Measurements from ENCODE around the gene RIMBP2. TPM values are rescaled to one million over a fixed set of nuclear protein-coding genes. Genes with fewer than 3 reads are reported as not detected.

Gene RIMBP2
- total and polyA plus RNA-seq, 2 experiments from 2014 or later: not detected

DNA sequence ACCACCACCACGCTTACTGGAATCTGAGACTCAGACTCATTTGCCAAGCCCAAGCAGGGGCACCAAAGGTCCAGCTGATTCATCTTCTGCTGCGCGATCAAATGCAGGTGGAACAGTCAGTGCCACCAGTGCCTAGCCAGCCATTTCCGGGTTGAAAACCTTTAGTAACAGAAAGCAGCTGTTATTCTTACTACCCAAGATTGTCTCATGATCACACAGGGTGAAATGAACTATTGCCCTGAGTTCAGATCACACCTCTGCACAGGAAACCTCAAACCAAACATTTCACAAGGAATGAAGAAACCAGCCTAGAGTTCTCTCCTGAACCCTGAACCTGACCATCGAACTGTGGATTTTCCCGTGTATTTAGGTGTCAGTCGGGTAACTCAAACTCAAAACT is 88.9 kb downstream of the RIMBP2 start:
- no peak for DNase-seq
- Histone ChIP-seq H3K9me2 (ENCODE audit: insufficient read depth) (no peaks in the 10 kb centered on the region), H4K20me1 (ENCODE audit: insufficient read depth) (no peaks in the 10 kb centered on the region), H3K4me1 (ENCODE audit: insufficient read depth) (no peaks in the 10 kb centered on the region), H3F3A (ENCODE audit: insufficient read depth) (no peaks in the 10 kb centered on the region), H3K27ac (no peak overlapping the region), H3K27me3 (replicated peaks; ENCODE audit: insufficient read depth) (no peaks in the 10 kb centered on the region), H3K9me3 (ENCODE audit: low read depth) (no peaks in the 10 kb centered on the region), H2AFZ (no peak overlapping the region), H3K4me2 (ENCODE audit: unreplicated experiment) (no peak overlapping the region), H3K79me2 (ENCODE audit: insufficient read depth) (no peaks in the 10 kb centered on the region), H3K9ac (no peak overlapping the region), H3K36me3 (ENCODE audit: low read depth) (no peaks in the 10 kb centered on the region), H3K4me3 (no peak overlapping the region)
- TF ChIP-seq EZH2 (IDR thresholded peaks at IDR 0.05; ENCODE audit: insufficient read depth, poor library complexity, severe bottlenecking) (no peak), EZH2phosphoT487 (IDR thresholded peaks at IDR 0.05; ENCODE audit: insufficient read depth, low read depth) (no peak)
- 44% methylated on average over 7 of the region's 7 CpGs for WGBS, 2 experiments (ENCODE audit: low coverage in 1 of 2, low lambda C conversion rate in 2 of 2, missing lambda C conversion rate in 2 of 2)
- in situ Hi-C loops (cut with MboI): no loop called here

DNA sequence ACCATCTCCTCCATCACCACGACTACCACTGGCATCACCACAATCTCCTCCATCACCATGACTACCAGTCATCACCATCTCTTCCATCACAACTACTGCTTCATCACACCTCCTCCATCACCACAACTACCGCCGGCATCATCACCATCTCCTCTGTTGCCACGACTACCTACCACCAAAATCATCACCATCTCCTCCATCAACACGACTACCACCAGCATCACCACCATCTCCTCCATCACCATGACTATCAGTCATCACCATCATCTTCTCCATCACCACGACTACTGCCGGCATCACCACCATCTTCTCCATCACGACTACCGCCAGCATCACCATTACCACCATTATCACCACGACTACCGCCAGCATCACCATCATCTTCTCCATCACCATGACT is 89.5 kb downstream of the RIMBP2 start:
- no peak for TF ChIP-seq EZH2 (IDR thresholded peaks at IDR 0.05; ENCODE audit: insufficient read depth, poor library complexity, severe bottlenecking)
- Histone ChIP-seq H3K79me2 (ENCODE audit: insufficient read depth) (no peaks in the 10 kb centered on the region), H3F3A (ENCODE audit: insufficient read depth) (no peaks in the 10 kb centered on the region), H3K4me3 (no peak overlapping the region), H3K36me3 (ENCODE audit: low read depth) (no peaks in the 10 kb centered on the region), H3K9me3 (ENCODE audit: low read depth) (no peaks in the 10 kb centered on the region), H3K9me2 (ENCODE audit: insufficient read depth) (no peaks in the 10 kb centered on the region), H4K20me1 (ENCODE audit: insufficient read depth) (no peaks in the 10 kb centered on the region), H3K27ac (no peak overlapping the region), H3K4me1 (ENCODE audit: insufficient read depth) (no peaks in the 10 kb centered on the region), H3K4me2 (ENCODE audit: unreplicated experiment) (no peak overlapping the region), H3K27me3 (replicated peaks; ENCODE audit: insufficient read depth) (no peaks in the 10 kb centered on the region), H3K9ac (no peak overlapping the region), H2AFZ (no peak overlapping the region)
- in situ Hi-C loops (cut with MboI): no loop called here
- 50 to 58% methylated on average over 10 to 11 of the region's 11 CpGs for WGBS, 2 experiments (ENCODE audit: low coverage in 1 of 2, low lambda C conversion rate in 2 of 2, missing lambda C conversion rate in 2 of 2)
- no peak for DNase-seq

DNA sequence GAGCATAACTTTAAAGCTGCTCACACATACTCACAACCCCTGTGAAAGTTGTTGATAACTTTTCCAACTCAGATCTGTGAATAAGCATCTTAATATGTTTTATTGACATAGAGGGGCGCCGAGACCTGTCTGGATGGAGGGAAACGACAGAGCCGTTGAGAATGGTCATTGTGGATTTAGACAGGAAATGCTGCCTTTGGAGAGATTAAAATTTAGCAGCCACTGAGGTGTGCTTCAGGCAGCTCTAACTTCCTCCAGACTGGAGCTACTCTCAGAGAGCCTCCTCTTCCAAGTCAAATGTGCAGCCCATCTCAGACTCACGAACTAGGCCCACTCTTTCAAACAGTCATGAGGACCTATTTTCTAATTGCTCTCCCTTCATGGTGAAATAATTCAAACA is 90.9 kb downstream of the RIMBP2 start:
- Histone ChIP-seq H3K4me2 (ENCODE audit: unreplicated experiment) (no peak overlapping the region), H3K79me2 (ENCODE audit: insufficient read depth) (no peaks in the 10 kb centered on the region), H3F3A (ENCODE audit: insufficient read depth) (no peaks in the 10 kb centered on the region), H3K4me3 (no peak overlapping the region), H2AFZ (no peak overlapping the region), H3K27me3 (replicated peaks; ENCODE audit: insufficient read depth) (no peaks in the 10 kb centered on the region), H3K4me1 (ENCODE audit: insufficient read depth) (no peaks in the 10 kb centered on the region), H3K9me3 (ENCODE audit: low read depth) (no peaks in the 10 kb centered on the region), H4K20me1 (ENCODE audit: insufficient read depth) (no peaks in the 10 kb centered on the region), H3K36me3 (ENCODE audit: low read depth) (no peaks in the 10 kb centered on the region), H3K9me2 (ENCODE audit: insufficient read depth) (no peaks in the 10 kb centered on the region), H3K9ac (no peak overlapping the region), H3K27ac (no peak overlapping the region)
- TF ChIP-seq EZH2 (IDR thresholded peaks at IDR 0.05; ENCODE audit: insufficient read depth, poor library complexity, severe bottlenecking) (no peak), EZH2phosphoT487 (IDR thresholded peaks at IDR 0.05; ENCODE audit: insufficient read depth, low read depth) (no peak)
- in situ Hi-C loops (cut with MboI): no loop called here
- WGBS, 2 experiments (ENCODE audit: low coverage in 1 of 2, low lambda C conversion rate in 2 of 2, missing lambda C conversion rate in 2 of 2): 17 to 31% methylated on average over 5 of the region's 5 CpGs
- DNase-seq: no peak

DNA sequence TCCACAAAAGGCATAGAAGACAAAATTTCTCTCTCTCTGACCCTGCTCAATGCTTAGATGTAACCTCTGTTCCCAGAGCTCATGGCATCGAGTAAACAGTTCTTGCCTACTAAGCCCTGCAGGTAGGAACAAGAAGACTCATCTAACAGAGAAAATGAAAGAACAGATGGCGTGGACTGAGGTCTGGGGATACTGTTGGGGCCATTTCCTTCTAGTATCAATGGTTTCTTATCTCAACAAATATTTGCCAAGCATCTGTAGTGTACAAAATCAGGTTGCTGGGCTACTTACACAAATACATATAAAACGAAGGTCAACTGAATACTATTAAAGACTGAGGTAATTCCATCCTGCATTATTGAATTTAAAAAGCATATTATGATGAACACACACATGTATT is 93.3 kb downstream of the RIMBP2 start:
- no peak for TF ChIP-seq EZH2 (IDR thresholded peaks at IDR 0.05; ENCODE audit: insufficient read depth, poor library complexity, severe bottlenecking)
- TF ChIP-seq EZH2phosphoT487 (IDR thresholded peaks at IDR 0.05; ENCODE audit: insufficient read depth, low read depth): no peak
- Histone ChIP-seq H4K20me1 (ENCODE audit: insufficient read depth) (no peaks in the 10 kb centered on the region), H3K9me2 (ENCODE audit: insufficient read depth) (no peaks in the 10 kb centered on the region), H3K9ac (no peak overlapping the region), H3K4me2 (ENCODE audit: unreplicated experiment) (no peak overlapping the region), H3K27me3 (replicated peaks; ENCODE audit: insufficient read depth) (no peaks in the 10 kb centered on the region), H3K36me3 (ENCODE audit: low read depth) (no peaks in the 10 kb centered on the region), H2AFZ (no peak overlapping the region), H3K4me1 (ENCODE audit: insufficient read depth) (no peaks in the 10 kb centered on the region), H3K4me3 (no peak overlapping the region), H3K79me2 (ENCODE audit: insufficient read depth) (no peaks in the 10 kb centered on the region), H3K9me3 (ENCODE audit: low read depth) (no peaks in the 10 kb centered on the region), H3F3A (ENCODE audit: insufficient read depth) (no peaks in the 10 kb centered on the region), H3K27ac (no peak overlapping the region)
- 14% methylated on average over 3 of the region's 3 CpGs for WGBS, 2 experiments (ENCODE audit: low coverage in 1 of 2, low lambda C conversion rate in 2 of 2, missing lambda C conversion rate in 2 of 2)
- in situ Hi-C loops (cut with MboI): no loop called here
- DNase-seq: no peak

DNA sequence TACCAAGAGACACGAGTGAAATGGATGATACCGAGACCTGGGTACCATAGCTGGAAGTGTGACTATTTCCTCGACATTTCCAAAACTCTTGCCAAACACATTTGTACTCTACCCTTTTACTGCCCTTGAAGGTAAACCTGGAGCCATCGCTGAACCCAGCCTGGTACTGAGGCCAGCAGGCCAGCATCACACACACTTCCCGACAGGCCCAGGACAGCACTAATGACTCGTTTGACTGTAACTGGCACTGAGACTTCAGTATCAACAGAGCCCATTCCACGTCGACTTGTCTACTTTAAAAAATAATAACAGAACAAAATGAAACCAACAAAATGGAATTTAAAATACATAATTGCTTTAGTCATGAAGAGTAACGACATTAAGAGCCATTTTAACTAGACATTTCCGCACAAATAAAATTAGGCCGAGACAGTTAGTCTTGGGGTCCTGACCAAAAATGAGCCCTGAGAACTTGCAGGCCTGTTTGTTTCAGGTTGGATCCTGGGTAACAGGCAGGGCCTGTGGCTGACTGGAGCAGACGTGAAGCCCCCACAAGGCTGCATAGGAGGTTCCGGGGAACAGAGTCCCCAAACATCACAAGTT is 94.3 kb downstream of the RIMBP2 start:
- Histone ChIP-seq H3K9me3 (ENCODE audit: low read depth) (no peaks in the 10 kb centered on the region), H3K9me2 (ENCODE audit: insufficient read depth) (no peaks in the 10 kb centered on the region), H3K4me2 (ENCODE audit: unreplicated experiment) (no peak overlapping the region), H3K4me3 (no peak overlapping the region), H3K27ac (no peak overlapping the region), H3K4me1 (ENCODE audit: insufficient read depth) (no peaks in the 10 kb centered on the region), H3F3A (ENCODE audit: insufficient read depth) (no peaks in the 10 kb centered on the region), H3K9ac (no peak overlapping the region), H3K27me3 (replicated peaks; ENCODE audit: insufficient read depth) (no peaks in the 10 kb centered on the region), H2AFZ (no peak overlapping the region), H3K36me3 (ENCODE audit: low read depth) (no peaks in the 10 kb centered on the region), H4K20me1 (ENCODE audit: insufficient read depth) (no peaks in the 10 kb centered on the region), H3K79me2 (ENCODE audit: insufficient read depth) (no peaks in the 10 kb centered on the region)
- no peak for DNase-seq
- WGBS, 2 experiments (ENCODE audit: low coverage in 1 of 2, low lambda C conversion rate in 2 of 2, missing lambda C conversion rate in 2 of 2): 57 to 62% methylated on average over 13 of the region's 13 CpGs
- in situ Hi-C loops (cut with MboI): no loop called here
- no peak for TF ChIP-seq EZH2 (IDR thresholded peaks at IDR 0.05; ENCODE audit: insufficient read depth, poor library complexity, severe bottlenecking)
- no peak for TF ChIP-seq EZH2phosphoT487 (IDR thresholded peaks at IDR 0.05; ENCODE audit: insufficient read depth, low read depth)
